ENCODE measurements around the gene PTK7.
"Not testable (repeated sequence)": the region's sequence is repeated elsewhere in the genome, so short reads cannot be mapped to it uniquely, and the experiment has no call there.

Gene PTK7

GRCh38 chr6:43115365-43115764 lies 39.3 kb downstream of the PTK7 start:
- ChIA-PET POLR2A (no interaction called here), CTCF (interaction anchor here (1.2 to 1.6 kb wide), 5 partner anchors 19 to 45 kb away, joined by 3 to 7 read pairs (median 4); partner anchors contain the start of gene PTK7)
- no peak for TF ChIP-seq CTCF (IDR thresholded peaks at IDR 0.05; ENCODE audit: insufficient read depth, low read length, missing control alignments)
- no peak overlapping the region for H3K4me3 ChIP-seq (ENCODE audit: low read depth, low read length)
- DNase-seq (ENCODE audit: low read depth, low spot score) = no peak

GRCh38 chr6:43117466-43117865 lies 41.4 kb downstream of the PTK7 start:
- CTCF ChIA-PET = interaction anchor here (1.2 to 1.5 kb wide), 2 partner anchors 13 to 28 kb away, joined by 3 to 4 read pairs; no protein-coding TSS in a partner anchor
- H3K4me3 ChIP-seq (ENCODE audit: low read depth, low read length); DNase-seq (ENCODE audit: low read depth, low spot score); POLR2A ChIA-PET: not testable (repeated sequence)

GRCh38 chr6:43119482-43119881 lies 43.4 kb downstream of the PTK7 start:
- no peak for TF ChIP-seq CTCF (IDR thresholded peaks at IDR 0.05; ENCODE audit: insufficient read depth, low read length, missing control alignments)
- DNase-seq (ENCODE audit: low read depth, low spot score) = no peak
- CTCF ChIA-PET = interaction anchor here (1.0 kb wide), 1 partner anchor 23 kb away, joined by 3 read pairs; no protein-coding TSS in a partner anchor
- H3K4me3 ChIP-seq (ENCODE audit: low read depth, low read length) = no peak overlapping the region
- POLR2A ChIA-PET = interaction anchor here (1.3 kb wide), 1 partner anchor 23 kb away, joined by 4 read pairs; no protein-coding TSS in a partner anchor

GRCh38 chr6:43120101-43120763 lies 44.1 kb downstream of the PTK7 start:
- TF ChIP-seq CTCF (IDR thresholded peaks at IDR 0.05; ENCODE audit: insufficient read depth, low read length, missing control alignments) = no peak
- ChIA-PET CTCF (interaction anchor here (1.0 kb wide), 1 partner anchor 22 kb away, joined by 3 read pairs; no protein-coding TSS in a partner anchor), POLR2A (interaction anchor here (1.3 kb wide), 1 partner anchor 24 kb away, joined by 4 read pairs; no protein-coding TSS in a partner anchor)
- no peak overlapping the region for H3K4me3 ChIP-seq (ENCODE audit: low read depth, low read length)
- DNase-seq (ENCODE audit: low read depth, low spot score) = no peak

- CTCF ChIA-PET = interaction anchor here (1.3 to 6.0 kb wide), 3 partner anchors 22 to 51 kb away, joined by 9 to 32 read pairs (median 10); partner anchors contain the start of gene PTK7
- POLR2A ChIA-PET = interaction anchor here (0.6 to 0.8 kb wide), 4 partner anchors 22 to 240 kb away, joined by 3 to 4 read pairs (median 3); no protein-coding TSS in a partner anchor
- peak; percentile 99 for DNase-seq (ENCODE audit: low read depth, low spot score)
- TF ChIP-seq CTCF (IDR thresholded peaks at IDR 0.05; ENCODE audit: insufficient read depth, low read length, missing control alignments) = peak; percentile 17
- H3K4me3 ChIP-seq (ENCODE audit: low read depth, low read length) = peak overlapping the region; percentile 37
Observed at GRCh38 chr6:43120944-43121913, 45.1 kb downstream of the PTK7 start.

GRCh38 chr6:43122146-43122545 lies 46.0 kb downstream of the PTK7 start:
- no peak for DNase-seq (ENCODE audit: low read depth, low spot score)
- POLR2A ChIA-PET = no interaction called here
- H3K4me3 ChIP-seq (ENCODE audit: low read depth, low read length) = no peak overlapping the region
- TF ChIP-seq CTCF (IDR thresholded peaks at IDR 0.05; ENCODE audit: insufficient read depth, low read length, missing control alignments) = no peak
- CTCF ChIA-PET = interaction anchor here (1.4 to 6.0 kb wide), 5 partner anchors 9 to 52 kb away, joined by 3 to 32 read pairs (median 5); partner anchors contain the start of gene PTK7

Measured in AG04449 (cell line).